ENCODE results near the gene RNF181.
"Not testable (repeated sequence)": the region's sequence is repeated elsewhere in the genome, so short reads cannot be mapped to it uniquely, and the experiment has no call there.

The RNF181 gene

DNA sequence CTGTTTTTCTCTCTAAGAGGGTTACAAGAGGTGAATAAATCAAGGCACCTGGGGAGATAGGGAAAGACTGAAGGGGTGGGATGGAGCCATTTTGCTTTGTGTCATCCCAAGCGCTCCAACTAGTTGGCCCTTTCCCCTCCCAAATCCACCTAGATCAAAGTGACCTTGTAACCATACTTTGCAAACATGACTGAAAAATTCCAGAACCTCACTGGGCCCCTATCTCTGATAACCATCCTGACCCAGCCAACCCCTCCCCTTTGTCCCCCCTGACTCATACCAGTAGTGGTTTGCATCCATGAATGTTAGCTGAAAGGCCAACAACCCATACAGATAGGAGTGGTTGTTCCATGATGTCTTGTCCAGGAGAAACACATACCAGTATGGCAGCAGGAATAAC, 37.4 kb upstream of the RNF181 start:
- Mint-ChIP-seq H3K9me3 (no peaks in the 10 kb centered on the region), H3K4me1 (ENCODE audit: low read depth) (peaks cover 40% of the 10 kb centered on the region), H3K36me3 (ENCODE audit: low read depth) (peaks cover 67% of the 10 kb centered on the region), H3K27me3 (no peaks in the 10 kb centered on the region), H3K27ac (no peak overlapping the region), H3K4me3 (no peak overlapping the region)
- intact Hi-C loops (cut with micrococcal nuclease) = no loop called here

DNA sequence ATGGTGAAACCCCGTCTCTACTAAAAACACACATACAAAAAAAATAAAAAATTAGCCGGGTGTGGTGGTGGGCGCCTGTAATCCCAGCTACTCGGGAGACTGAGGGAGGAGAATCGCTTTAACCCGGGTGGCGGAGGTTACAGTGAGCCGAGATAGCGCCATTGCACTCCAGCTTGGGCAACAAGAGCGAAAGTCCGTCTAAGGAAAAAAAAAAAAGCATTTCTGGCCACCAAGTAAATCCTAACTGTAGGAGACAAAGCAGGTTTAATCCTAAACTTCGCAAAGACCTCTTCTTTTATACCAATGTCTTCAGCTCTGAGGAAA, 35.2 kb upstream of the RNF181 start:
- intact Hi-C loops (cut with micrococcal nuclease) = loop anchor here (2.0 kb wide), 1 partner anchor 18 kb away; no protein-coding TSS in a partner anchor
- Mint-ChIP-seq H3K36me3 (ENCODE audit: low read depth) (peaks cover 45% of the 10 kb centered on the region), H3K4me3 (peak overlapping the region; percentile 97), H3K27ac (peak overlapping the region; percentile 99), H3K4me1 (ENCODE audit: low read depth) (peaks cover 50% of the 10 kb centered on the region)
- not testable (repeated sequence) for H3K27me3 Mint-ChIP-seq, H3K9me3 Mint-ChIP-seq

DNA sequence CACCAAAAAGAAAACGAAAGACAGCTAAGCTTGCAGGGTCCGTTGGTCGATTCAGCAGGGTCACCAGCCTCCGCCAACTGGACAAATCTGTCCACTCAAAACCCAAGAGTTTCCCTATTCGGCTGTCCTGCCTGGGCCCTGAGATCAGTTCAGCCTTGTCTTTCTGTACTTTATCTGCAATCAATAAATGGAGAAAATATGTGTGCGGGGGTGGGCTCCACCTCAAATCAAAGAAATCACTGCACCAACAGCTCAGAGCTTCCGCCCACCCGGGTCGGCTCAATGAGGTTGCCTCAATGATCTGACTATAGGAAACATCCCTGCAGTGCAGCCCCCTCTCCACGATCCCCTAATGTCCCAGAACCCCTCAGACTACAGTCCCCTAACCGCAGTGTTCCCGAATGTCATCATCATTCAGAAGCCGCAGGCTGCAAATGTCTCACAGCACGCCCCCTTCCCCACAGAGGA, 34.7 kb upstream of the RNF181 start:
- Mint-ChIP-seq H3K36me3 (ENCODE audit: low read depth) (peaks cover 40% of the 10 kb centered on the region), H3K4me1 (ENCODE audit: low read depth) (peaks cover 55% of the 10 kb centered on the region), H3K4me3 (peak overlapping the region; percentile 97), H3K27me3 (no peaks in the 10 kb centered on the region), H3K9me3 (no peaks in the 10 kb centered on the region), H3K27ac (peak overlapping the region; percentile 99)
- intact Hi-C loops (cut with micrococcal nuclease) = loop anchor here (1.0 to 2.0 kb wide), 2 partner anchors 18 to 41 kb away; partner anchors contain the start of gene TMEM150A

DNA sequence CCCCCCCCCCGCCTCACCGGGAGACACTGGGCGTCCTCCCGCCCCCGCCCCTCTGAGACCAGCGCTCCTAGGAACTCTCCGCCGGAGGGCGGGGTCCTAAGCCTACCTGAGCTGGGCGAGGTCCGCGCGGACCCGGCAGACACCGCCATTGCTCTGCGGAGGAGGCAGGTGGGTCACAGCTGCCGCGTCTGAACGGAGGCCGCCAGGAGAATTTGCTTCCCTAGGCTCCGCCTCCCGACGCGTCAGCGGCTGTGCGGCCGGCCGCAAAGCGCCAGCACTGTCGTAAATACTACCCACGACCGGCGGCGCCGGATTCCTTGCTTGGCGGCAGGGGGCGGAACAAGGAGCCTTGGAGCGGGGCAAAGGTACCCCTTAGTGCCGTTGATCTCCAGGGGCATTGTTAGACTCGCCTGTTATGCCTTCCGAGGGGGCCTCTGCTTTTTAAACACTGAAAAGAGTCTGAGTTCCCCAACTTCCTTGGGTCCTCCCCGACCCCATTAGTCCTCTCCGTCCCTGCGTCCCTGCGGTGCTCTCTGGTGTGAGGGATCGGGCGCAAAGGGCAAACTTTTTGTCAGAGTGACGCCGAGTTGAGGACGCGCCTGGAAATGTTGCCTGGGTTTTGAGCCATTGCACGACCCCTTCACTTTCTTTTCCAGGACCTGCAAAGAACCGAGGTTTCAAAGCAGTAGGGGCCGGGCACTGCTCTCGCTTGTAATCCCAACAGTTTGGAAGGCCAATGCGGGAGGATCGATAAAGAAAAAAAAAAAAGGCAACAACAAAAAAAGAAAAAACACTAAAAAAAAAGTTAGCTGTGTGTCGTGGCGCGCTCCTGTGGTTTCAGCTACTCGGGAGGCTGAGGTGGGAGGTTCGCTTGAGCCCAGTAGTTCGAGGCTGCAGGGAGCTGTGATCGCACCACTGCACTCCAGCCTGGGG, 34.0 kb upstream of the RNF181 start, which contains the start of gene GGCX:
GGCX (minus strand) TSS at position 214 of the 933 bp plus-strand sequence; CDS start at position 149, 65 bp downstream.
- intact Hi-C loops (cut with micrococcal nuclease) = loop anchor here (1.0 to 2.0 kb wide), 2 partner anchors 17 to 41 kb away; partner anchors contain the start of gene TMEM150A
- Mint-ChIP-seq H3K27ac (peak within 1 kb of the TSS; percentile 99), H3K36me3 (ENCODE audit: low read depth) (peaks cover 33% of the 10 kb centered on the region), H3K4me3 (peak within 1 kb of the TSS; percentile 97), H3K4me1 (ENCODE audit: low read depth) (peaks cover 61% of the 10 kb centered on the region), H3K9me3 (no peaks in the 10 kb centered on the region), H3K27me3 (no peaks in the 10 kb centered on the region)

DNA sequence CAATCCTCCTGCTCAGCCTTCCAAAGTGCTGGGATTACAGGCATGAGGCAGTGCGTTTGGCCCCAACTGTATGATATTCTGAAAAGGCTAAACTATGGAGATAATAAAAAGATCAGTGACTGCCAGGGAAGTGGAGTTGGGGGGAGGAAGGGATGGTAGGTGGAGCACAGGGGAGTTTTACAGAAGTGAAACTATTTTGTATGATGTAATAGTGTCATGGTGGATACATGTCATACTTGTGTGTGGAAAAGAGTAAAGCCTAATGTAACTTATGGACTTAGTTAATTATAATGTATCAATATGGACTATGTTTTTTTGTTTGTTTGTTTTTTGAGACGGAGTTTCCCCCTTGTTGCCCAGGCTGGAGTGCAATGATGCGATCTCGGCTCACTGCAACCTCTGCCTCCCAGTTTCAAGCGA, 31.4 kb upstream of the RNF181 start:
- H3K9me3 Mint-ChIP-seq = no peaks in the 10 kb centered on the region
- no peak overlapping the region for H3K4me3 Mint-ChIP-seq
- no peaks in the 10 kb centered on the region for H3K27me3 Mint-ChIP-seq
- peaks cover 52% of the 10 kb centered on the region for H3K4me1 Mint-ChIP-seq (ENCODE audit: low read depth)
- intact Hi-C loops (cut with micrococcal nuclease) = no loop called here
- H3K36me3 Mint-ChIP-seq (ENCODE audit: low read depth) = peaks cover 14% of the 10 kb centered on the region
- peak overlapping the region; percentile 99 for H3K27ac Mint-ChIP-seq

DNA sequence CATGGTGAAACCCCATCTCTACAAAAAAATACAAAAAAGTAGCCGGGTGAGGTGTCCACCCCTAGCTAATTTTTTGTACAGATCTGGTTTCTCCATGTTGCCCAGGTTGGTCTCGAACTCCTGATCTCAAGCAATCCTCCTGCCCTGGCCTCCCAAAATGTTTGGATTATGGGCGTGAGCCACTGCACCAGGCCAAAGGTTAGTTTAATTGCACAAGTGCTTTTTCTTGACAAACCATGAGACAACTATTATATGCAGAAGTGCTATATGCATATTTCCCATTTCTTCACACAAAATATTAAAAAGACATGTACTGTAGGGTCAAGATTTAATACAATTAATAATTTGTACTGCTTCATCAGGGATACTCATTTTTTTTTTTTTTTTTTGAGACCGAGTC, 29.3 kb upstream of the RNF181 start:
- H3K4me3 Mint-ChIP-seq = no peak overlapping the region
- intact Hi-C loops (cut with micrococcal nuclease) = no loop called here
- peaks cover 33% of the 10 kb centered on the region for H3K4me1 Mint-ChIP-seq (ENCODE audit: low read depth)
- H3K27me3 Mint-ChIP-seq = no peaks in the 10 kb centered on the region
- H3K27ac Mint-ChIP-seq = no peak overlapping the region
- H3K36me3 Mint-ChIP-seq (ENCODE audit: low read depth) = peaks cover 6% of the 10 kb centered on the region
- H3K9me3 Mint-ChIP-seq = no peaks in the 10 kb centered on the region

DNA sequence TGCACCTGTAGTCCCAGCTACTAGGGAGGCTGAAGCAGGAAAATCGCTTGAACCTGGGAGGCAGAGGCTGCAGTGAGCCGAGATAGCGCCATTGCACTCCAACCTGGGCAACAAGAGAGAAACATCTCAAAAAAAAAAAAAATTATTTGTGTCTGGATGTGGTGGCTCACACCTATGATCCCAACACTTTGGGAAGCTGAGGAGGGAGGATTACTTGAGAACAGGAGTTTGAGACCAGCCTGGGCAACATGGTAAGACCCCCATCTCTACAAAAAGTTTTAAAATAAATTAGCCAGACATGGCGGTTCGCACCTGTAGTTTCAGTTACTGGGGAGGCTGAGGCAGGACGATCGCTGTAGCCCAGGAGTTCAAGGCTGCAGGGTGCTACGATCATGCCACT, 19.8 kb upstream of the RNF181 start:
- no peak overlapping the region for H3K4me3 Mint-ChIP-seq
- peaks cover 1% of the 10 kb centered on the region for H3K27me3 Mint-ChIP-seq
- H3K9me3 Mint-ChIP-seq = no peaks in the 10 kb centered on the region
- H3K36me3 Mint-ChIP-seq (ENCODE audit: low read depth) = peaks cover 36% of the 10 kb centered on the region
- intact Hi-C loops (cut with micrococcal nuclease) = no loop called here
- H3K27ac Mint-ChIP-seq = no peak overlapping the region
- H3K4me1 Mint-ChIP-seq (ENCODE audit: low read depth) = peaks cover 35% of the 10 kb centered on the region

DNA sequence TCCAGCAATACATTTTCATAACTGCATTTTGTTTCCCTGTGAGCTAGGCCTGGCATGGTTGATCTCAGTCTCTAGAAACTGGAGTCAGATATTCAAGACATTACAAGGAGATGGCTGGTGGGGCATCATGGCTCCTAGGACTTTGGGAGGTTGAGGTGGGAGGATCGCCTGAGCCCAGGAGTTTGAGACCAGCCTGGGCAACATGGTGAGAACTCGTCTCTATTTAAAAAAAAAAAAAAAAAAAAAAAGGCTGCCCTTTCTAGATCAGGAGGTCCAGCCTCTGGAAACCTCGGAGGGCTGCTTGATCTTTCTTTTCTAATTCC, 18.5 kb upstream of the RNF181 start:
- H3K36me3 Mint-ChIP-seq (ENCODE audit: low read depth) = peaks cover 49% of the 10 kb centered on the region
- intact Hi-C loops (cut with micrococcal nuclease) = no loop called here
- H3K27ac Mint-ChIP-seq = peak overlapping the region; percentile 99

DNA sequence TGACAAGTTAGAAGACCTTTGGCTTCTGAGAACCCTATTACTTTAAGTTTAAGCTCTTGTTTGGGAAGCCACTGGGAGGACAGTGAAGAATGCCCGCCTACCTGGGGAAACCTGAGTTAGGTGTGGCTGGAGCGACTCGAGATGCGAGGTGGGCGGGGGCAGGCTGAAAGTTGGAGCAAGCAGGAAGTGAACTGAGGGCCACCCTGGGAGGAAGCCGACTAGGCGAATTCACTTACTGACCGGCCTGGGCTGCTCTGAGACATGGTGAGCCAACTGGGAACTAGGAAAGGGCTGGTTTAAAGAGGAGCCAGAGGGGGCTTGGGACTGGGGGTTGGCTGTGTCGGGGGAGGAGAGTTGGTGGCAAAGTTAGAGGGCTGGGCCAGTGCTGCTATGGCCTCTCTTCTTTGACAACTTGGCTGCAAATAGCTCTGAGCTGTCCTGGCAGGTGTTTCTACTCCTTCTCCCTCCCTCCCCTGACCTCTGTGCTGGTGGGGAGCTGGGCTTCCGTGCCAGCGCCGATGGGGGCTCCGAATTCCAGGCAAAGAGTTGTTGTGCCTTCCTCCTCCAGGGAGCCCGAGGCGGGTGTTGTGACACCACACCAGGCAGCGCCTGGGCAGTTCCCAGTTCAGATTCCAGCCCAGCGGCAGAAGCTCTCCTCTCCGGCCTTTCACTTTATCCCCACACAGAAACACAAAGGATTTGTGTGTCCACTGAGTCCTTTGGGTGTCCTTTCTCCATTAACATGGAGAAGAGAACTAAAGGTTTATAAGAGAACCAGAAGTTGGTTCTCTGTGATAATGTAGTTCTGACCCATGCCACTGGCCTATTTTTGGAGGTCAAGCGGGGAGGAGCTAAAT, 17.9 kb upstream of the RNF181 start, which contains the start of gene VAMP8:
VAMP8 (plus strand) TSS at position 201 of the 857 bp plus-strand sequence; CDS start at position 262, 61 bp downstream.
- peaks cover 55% of the 10 kb centered on the region for H3K36me3 Mint-ChIP-seq (ENCODE audit: low read depth)
- peak within 1 kb of the TSS; percentile 99 for H3K27ac Mint-ChIP-seq
- intact Hi-C loops (cut with micrococcal nuclease) = loop anchor here (2.0 kb wide), 2 partner anchors 17 kb away; partner anchors contain the start of genes GGCX and RNF181
- no peaks in the 10 kb centered on the region for H3K9me3 Mint-ChIP-seq
- H3K27me3 Mint-ChIP-seq = no peaks in the 10 kb centered on the region
- H3K4me1 Mint-ChIP-seq (ENCODE audit: low read depth) = peaks cover 52% of the 10 kb centered on the region
- H3K4me3 Mint-ChIP-seq = peak within 1 kb of the TSS; percentile 97

More for the DNA sequence above, 18.5 kb upstream of the RNF181 start:
- H3K4me1 Mint-ChIP-seq (ENCODE audit: low read depth) = peaks cover 46% of the 10 kb centered on the region
- H3K27me3 Mint-ChIP-seq = no peaks in the 10 kb centered on the region
- peak overlapping the region; percentile 97 for H3K4me3 Mint-ChIP-seq
- H3K9me3 Mint-ChIP-seq = no peaks in the 10 kb centered on the region

DNA sequence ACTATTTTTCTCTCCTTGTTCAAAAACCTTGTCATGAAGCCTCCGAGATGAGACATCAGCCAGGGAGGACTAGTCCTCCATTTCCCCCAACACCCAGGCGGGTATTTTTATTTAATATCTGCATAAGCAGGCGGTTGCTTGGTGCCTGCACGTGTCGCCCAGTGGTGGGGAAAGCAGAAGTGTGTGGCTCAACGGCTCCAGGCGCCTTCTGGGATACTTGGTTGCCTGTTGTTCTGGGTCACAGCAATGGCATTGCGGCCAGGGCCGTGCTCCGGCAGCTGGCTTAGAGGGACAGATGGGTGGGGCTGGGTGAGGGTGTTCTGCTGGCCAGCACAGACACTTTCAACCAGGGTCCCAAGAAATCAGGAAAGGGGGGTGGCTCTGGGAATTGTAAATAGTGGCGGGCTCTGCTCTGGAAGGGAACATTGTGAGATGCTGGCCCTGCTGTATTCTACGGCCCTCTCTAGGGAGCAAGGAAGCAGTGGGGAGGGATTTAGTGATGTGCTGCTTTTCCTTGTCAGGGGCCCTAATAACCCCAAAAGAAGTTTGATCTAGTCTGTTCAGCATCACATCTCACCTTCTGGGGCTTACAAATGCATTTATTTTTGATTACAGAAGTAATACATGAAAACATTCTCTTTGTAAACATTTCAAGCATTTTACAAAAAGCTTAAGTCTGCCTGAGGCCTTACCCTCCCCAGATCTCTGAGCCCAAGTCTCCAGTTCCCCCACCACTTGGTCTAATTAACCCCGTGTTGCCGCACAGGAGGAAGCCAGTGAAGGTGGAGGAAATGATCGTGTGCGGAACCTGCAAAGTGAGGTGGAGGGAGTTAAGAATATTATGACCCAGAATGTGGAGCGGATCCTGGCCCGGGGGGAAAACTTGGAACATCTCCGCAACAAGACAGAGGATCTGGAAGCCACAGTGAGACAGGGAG, 17.0 kb upstream of the RNF181 start:
- intact Hi-C loops (cut with micrococcal nuclease) = loop anchor here (2.0 kb wide), 2 partner anchors 16 to 18 kb away; partner anchors contain the start of genes GGCX and RNF181
- Mint-ChIP-seq H3K4me1 (ENCODE audit: low read depth) (peaks cover 61% of the 10 kb centered on the region), H3K9me3 (no peaks in the 10 kb centered on the region), H3K27ac (peak overlapping the region; percentile 99), H3K27me3 (no peaks in the 10 kb centered on the region), H3K4me3 (peak overlapping the region; percentile 97), H3K36me3 (ENCODE audit: low read depth) (peaks cover 64% of the 10 kb centered on the region)

DNA sequence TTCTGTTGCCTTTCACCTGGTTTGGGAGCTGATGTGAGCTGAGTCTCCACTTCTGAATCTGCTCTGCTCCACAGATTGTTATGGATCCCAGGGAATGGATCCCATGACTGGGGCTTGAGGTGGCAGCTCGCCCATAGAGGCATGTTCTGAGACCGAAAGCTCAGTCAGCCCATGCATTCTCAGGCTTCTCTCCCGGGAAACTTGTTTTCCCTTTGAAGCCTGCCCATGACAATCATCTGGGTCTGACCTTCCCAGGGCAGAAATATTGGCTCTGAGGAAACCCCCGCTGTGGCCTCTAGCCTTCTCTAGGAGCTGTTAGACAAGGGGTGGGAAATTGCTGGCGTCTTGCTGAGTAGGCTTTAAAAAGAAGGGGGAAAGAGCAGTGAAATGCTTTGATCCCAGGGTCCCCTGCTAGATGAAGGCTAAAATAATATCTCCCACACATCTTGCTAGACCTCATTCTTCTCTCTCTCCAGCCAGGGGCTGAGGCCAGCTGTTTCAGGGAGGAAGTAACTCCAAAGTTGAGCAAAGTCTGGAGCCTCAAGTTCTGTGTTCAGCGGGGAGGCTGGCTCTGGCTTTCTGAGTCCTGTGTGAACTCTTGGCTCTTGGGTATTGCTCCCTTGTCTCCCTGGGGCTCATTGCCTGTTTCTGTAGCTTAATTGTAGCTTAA, 16.1 kb upstream of the RNF181 start:
- peaks cover 71% of the 10 kb centered on the region for H3K36me3 Mint-ChIP-seq (ENCODE audit: low read depth)
- no peaks in the 10 kb centered on the region for H3K27me3 Mint-ChIP-seq
- peak overlapping the region; percentile 99 for H3K27ac Mint-ChIP-seq
- intact Hi-C loops (cut with micrococcal nuclease) = loop anchor here (2.0 kb wide), 2 partner anchors 15 to 19 kb away; partner anchors contain the start of genes GGCX and RNF181
- peaks cover 68% of the 10 kb centered on the region for H3K4me1 Mint-ChIP-seq (ENCODE audit: low read depth)
- peak overlapping the region; percentile 97 for H3K4me3 Mint-ChIP-seq
- no peaks in the 10 kb centered on the region for H3K9me3 Mint-ChIP-seq

DNA sequence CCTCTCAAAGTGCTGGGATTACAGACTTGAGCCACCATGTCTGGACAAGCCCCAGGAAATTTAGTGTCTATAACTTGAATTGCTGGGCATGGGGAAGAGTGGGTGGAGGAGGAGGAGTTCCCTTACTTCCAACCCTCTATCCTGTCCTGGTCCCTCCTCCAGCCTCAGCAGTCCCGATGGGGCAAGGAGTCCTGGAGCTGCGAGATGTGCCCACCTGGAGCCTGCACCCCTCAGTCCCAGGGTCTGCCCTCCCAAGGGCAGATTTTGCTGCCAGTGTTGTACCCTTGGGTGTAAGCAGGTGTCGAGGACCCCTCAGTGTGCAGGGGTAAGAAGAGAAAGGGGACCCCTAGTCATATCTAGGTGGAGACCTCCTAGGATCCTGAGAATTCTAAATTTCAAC, 15.3 kb upstream of the RNF181 start:
- Mint-ChIP-seq H3K27ac (peak overlapping the region; percentile 99), H3K4me1 (ENCODE audit: low read depth) (peaks cover 76% of the 10 kb centered on the region)
- intact Hi-C loops (cut with micrococcal nuclease) = no loop called here

More for the DNA sequence above, 15.3 kb upstream of the RNF181 start:
- H3K27me3 Mint-ChIP-seq = no peaks in the 10 kb centered on the region
- H3K36me3 Mint-ChIP-seq (ENCODE audit: low read depth) = peaks cover 78% of the 10 kb centered on the region
- H3K9me3 Mint-ChIP-seq = no peaks in the 10 kb centered on the region
- peak overlapping the region; percentile 97 for H3K4me3 Mint-ChIP-seq
